Neural progenitor cell (in vitro differentiated cells): Measurements from ENCODE around the gene GALE.

Experiments
- CTCF ChIP-seq: fragments of 200-600 bp; sonication (generic); IDR thresholded peaks from 2 replicates; pipeline ENCODE4 v1.5.1; 2017; ENCODE audit warnings: antibody characterized with exemption, mild to moderate bottlenecking
- EZH2 ChIP-seq: fragments of 200-600 bp; sonication (generic); IDR thresholded peaks from 2 replicates; pipeline ENCODE4 v1.6.1; 2017; ENCODE audit warnings: antibody characterized with exemption, mild to moderate bottlenecking, moderate library complexity
- EZH2phosphoT487 ChIP-seq: fragments of 200-600 bp; sonication (generic); IDR thresholded peaks from 2 replicates; pipeline ENCODE4 v1.6.1; 2017; ENCODE audit warnings: antibody characterized with exemption

GRCh38 chr1:23809751-23810171 is 9.2 kb upstream of the GALE start:
- peak; percentile 67 for TF ChIP-seq CTCF
- no peak for TF ChIP-seq EZH2
- TF ChIP-seq EZH2phosphoT487: no peak
